Limb (tissue), 2 donors: ENCODE results near the gene ABCG8.

Experiments used
- DNase-seq, 2 donors: peaks; one replicate each; pipeline ENCODE4 v3.0.0-alpha.2; 2016; ENCODE audit errors: extremely low spot score in 2 of 2

ABCG8 gene

DNA sequence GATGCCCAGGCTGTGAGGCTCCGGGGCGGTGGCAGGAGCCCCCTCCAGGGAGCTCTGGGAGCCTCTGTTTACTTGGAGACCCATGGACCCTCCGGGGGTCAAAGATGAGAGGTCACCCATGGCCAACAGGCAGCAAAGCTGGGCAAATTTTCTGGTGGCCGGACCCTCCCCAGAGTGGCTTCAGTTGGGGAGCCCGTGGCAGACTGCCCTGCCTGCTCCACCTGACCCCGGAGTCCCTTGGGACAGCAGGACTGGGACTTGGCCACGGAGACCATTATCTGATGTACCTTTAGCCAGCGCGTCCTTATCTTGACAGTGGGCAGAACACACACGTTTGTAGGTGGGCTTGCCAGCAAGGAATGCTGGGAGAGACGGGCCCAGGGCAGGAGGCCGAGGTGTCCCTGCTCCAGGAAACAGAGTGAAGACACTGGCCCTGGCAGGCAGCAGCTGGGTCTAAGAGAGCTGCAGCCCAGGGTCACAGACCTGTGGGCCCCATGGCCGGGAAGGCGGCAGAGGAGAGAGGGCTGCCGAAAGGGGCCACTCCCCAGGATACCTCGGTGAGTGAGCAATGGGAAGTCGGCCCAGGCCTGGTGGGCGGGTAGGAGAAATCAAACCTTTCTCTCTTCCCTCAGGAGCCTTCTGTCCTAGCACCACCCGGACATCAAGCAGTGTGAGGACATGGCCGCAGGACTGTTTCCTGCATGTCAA lies at the start of gene ABCG8, which contains the start of gene ABCG5:
TSS of gene ABCG8 (plus strand) at position 412 of the 708 bp plus-strand sequence. CDS start at position 495, 83 bp downstream.
TSS of gene ABCG5 (minus strand) at position 280 of the 708 bp plus-strand sequence. CDS start at position 120, 160 bp downstream.
- DNase-seq: no peak

GRCh38 chr2:43790147-43790546 lies 48.6 kb upstream of the ABCG8 start:
- no peak for DNase-seq

DNA sequence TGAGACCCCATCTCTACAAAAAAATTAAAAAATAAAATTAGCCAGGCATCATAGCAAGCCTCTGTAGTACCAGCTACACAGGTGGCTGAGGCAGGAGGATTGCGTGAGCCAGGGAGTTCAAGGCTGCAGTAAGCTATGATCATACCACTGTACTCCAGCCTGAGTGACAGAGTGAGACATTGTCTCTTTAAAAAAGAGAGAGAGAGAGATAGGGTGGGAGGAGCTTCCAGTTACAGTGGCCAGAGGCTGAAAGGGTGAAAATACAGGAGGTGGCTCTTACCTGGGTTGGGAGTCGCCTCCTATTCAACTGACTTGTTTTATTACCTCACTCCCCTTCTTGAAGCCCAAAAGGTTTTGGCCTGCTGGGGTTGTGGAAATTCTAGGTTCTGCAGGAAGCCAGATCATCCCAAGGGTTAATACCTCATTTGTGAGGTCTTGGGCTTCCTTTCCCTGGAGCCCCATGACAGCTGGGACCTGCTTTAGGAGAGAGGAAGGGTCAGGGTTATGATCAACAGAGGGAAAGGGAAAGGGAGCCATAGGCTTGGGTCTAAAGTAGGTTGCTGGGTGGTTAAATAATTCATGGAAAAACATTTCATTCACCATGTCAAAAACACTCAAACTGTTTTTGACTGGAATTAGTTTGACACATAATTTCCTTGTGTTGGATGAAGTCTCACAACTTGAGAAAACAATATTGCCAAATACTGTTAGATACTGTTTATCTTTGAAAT lies 47.6 kb upstream of the ABCG8 start:
- no peak for DNase-seq

GRCh38 chr2:43792653-43793052 lies 46.1 kb upstream of the ABCG8 start:
- DNase-seq: no peak

DNA sequence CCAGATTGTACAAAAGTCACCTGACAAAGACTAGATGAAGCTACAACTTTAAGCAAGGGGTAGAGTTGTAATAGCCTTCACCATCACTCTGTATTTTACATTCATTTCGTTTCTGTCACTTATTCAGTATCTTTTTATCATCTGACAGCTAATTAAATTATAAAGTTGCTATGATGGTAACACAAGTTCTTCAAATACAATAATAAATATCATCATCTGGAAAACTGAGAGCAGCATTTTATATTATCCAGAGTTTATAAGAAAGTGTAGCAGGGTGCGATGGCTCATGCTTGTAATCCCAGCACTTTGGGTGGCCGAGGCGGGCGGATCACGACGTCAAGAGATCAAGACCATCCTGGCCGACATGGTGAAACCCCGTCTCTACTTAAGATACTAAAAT lies 43.8 kb upstream of the ABCG8 start:
- no peak for DNase-seq

GRCh38 chr2:43796206-43796605 lies 42.6 kb upstream of the ABCG8 start:
- no peak for DNase-seq

- DNase-seq: no peak
These were observed 40.5 kb upstream of the ABCG8 start for GRCh38 chr2:43798300-43798699.

DNA sequence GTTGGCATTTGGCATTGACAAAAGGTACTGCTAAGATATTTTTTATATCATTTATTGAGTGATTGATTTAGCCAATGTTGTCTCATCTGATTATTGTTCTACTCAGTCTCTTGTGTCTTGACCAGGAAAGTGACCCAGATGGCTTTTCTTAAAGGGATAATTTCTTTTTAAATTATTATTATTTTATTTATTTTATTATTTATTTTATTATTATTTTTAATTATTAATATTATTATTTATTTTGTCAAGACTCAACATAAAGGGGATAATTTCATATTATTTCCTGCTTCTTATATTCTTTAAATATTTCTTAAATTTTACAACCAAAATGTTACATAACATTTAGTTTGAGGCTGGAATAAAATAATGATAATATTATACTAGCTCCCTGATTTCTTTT lies 37.9 kb upstream of the ABCG8 start:
- no peak for DNase-seq

DNA sequence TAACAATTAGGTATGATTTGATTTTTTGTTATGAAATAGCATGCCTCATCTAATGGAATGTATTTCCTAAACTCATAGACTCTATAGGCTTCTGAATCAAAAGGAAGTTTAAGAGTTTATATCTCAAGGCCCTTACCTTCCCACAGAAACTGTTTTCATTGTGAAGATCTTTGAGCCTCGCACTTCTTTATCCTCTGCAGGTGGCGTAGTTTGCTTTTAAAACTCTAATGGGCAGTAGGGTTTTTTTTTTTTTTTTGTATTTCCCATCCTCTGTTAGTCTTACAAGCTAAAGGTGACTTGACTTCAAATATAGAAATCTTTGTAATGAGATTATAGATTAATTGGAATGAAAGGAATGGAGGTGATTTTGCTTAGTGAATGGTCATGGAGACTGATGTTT lies 36.6 kb upstream of the ABCG8 start:
- no peak for DNase-seq

GRCh38 chr2:43803113-43803512 lies 35.7 kb upstream of the ABCG8 start:
- DNase-seq: no peak

GRCh38 chr2:43806719-43807031 lies 32.1 kb upstream of the ABCG8 start:
- DNase-seq: no peak

- no peak for DNase-seq
These were observed 28.3 kb upstream of the ABCG8 start for GRCh38 chr2:43810452-43810851.

GRCh38 chr2:43810888-43811287 lies 27.9 kb upstream of the ABCG8 start:
- no peak for DNase-seq

- DNase-seq: no peak
These were observed 26.8 kb upstream of the ABCG8 start for GRCh38 chr2:43812006-43812405.

DNA sequence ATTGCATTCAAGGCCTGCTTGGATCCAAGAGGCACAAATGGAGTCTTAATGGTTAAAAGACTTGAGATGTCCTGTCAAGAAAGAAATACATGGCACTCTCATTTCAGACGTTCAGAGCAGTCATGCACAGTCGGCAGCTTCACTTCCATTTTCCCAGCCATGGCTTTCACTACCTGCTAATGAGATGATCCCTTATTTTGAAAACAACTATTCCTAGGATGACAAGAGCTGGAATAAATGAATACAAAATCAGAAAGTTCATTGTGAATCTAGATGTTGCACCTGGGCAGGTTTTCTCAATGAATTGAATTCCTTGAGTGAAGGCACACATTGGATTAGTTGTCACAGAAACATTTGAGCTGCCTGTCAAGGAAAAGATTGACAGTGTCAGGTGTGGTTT lies 25.8 kb upstream of the ABCG8 start:
- no peak for DNase-seq

GRCh38 chr2:43814711-43815110 lies 24.1 kb upstream of the ABCG8 start:
- no peak for DNase-seq

DNA sequence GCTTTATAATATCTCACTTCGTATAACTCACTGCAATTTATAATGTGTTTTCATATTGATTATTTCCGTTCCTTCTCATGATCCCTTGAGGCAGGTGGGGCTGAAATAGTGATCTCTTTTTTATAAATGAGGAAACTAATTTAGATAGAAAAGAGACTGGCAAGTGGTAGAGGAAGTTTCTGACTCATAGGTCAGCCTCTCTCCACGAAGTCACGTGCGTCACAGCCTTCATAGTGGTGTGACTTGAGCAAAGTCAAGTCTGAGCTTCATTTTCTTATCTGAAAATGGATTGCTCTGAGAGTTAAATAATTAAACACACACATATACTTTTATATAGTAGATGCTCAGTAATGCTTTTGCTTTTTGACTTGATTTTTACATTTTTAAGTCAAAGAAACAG lies 20.0 kb upstream of the ABCG8 start:
- no peak for DNase-seq

DNA sequence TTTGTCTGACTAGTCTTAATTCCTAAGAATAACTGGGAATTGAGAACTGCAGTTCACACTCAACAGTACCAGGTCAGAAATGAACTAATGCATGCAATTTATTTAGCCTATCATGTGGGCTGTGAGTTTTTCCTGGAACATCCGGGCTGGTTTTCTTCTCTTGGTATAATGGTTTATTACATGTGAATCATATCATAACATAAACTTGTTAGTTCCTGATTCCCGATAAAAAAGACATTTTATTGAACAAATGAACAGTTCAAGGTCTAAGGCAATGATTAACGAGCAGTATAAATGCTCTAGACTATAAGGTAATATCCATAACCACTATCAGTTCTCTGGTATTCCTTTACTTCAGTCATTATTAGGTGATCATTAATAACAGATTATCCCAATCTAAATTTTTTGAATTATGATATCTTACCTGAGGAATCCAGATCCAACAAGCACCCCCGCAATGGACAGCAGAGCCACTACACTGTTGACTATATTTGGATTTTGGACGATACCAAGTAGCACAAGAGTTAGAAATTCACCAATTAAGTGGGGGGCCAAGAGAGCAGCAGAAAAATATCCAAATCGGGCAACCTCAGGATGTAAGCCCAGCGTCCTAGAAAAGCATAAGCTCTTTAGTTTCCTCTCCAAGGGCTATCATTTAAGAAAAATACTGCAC lies 19.1 kb upstream of the ABCG8 start:
- no peak for DNase-seq

DNA sequence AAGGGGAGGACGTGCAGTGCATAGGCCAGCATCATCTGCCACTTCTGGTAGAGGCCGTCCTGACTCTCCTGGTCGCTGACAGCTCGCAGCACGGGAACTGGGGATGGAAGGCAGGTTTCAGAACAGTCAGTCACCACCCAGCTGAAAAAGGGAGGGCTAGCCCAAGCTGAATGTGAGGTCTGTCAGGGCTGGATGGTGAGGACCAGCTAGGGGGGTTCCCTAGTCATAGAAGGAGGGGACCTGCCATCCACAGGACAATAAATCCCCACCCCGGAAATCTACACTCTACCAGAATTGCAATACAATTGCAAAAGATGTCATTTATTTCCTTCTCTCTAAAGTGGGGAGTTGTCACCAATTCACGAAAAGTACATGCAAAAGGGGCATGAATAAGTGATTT lies 15.9 kb upstream of the ABCG8 start:
- DNase-seq: no peak

DNA sequence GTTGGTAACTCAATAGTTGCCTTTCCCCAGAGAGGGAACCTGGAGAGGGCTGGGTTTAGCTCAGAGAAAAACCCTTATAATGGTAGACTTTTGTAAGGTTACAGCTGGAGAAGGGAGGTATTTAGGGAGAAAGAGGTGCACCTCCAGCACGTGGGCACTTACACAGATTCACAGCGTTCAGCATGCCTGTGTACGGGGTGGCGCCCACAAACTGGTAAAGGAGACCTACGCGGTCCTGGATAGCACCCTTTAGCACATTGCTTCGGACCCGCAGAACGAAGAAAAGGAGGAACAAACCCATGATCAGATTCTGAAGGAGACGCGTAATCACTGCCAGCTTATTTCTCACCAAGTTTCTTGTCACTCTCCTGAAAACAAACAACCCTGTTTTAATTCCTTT lies 15.0 kb upstream of the ABCG8 start:
- DNase-seq: no peak

GRCh38 chr2:43824512-43824911 lies 14.3 kb upstream of the ABCG8 start:
- no peak for DNase-seq

GRCh38 chr2:43824951-43825493 lies 13.7 kb upstream of the ABCG8 start:
- DNase-seq: no peak
